ENCODE measurements around the gene RPL10. TPM values are rescaled to one million over a fixed set of nuclear protein-coding genes. Genes with fewer than 3 reads are reported as not detected.

The RPL10 gene
- total and polyA plus RNA-seq, 2 of the 13 experiments (the other 11 are each of a cell fraction or from before 2014, with no cell fraction given): 2,381 to 4,713 TPM

DNA sequence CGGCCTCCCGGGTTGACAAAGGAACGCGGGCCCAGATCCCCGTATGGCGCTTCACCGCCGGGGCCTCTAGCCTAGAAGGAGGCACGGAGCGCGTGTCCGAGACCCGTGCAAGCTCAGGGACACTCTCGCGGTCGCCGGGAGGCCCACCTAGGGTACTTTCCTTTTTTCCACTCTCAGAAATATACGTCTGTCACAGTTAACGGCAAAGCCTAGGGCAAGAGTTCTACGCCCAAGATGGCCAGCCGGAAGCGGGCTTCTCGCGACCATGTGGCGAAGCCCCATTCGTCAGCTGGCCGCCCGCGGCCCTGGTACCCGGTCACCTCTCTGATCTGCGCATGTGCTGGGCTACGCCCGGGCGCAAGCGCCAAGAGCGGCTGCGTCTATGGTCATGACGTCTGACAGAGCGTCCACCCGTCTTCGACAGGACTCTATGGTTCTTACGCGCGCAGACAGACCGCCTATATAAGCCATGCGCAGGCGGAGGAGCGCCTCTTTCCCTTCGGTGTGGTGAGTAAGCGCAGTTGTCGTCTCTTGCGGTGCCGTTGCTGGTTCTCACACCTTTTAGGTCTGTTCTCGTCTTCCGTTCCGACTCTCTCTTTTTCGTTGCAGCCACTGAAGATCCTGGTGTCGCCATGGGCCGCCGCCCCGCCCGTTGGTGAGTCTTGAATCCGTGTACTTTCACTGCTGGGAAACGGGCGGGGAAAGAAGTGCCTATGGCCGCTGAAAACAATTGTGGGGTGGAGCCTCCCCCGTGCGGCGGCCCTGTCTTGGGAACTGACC lies at the start of gene RPL10 (continued):
- TF ChIP-seq, protein P1, sequence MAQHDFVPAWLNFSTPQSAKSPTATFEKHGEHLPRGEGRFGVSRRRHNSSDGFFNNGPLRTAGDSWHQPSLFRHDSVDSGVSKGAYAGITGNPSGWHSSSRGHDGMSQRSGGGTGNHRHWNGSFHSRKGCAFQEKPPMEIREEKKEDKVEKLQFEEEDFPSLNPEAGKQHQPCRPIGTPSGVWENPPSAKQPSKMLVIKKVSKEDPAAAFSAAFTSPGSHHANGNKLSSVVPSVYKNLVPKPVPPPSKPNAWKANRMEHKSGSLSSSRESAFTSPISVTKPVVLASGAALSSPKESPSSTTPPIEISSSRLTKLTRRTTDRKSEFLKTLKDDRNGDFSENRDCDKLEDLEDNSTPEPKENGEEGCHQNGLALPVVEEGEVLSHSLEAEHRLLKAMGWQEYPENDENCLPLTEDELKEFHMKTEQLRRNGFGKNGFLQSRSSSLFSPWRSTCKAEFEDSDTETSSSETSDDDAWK (CRISPR knock-in tag; IDR thresholded peaks at IDR 0.05): no peak
- TF ChIP-seq RAD21 (CRISPR knock-in tag; IDR thresholded peaks at IDR 0.05) (no peak), ZNF350 (CRISPR knock-in tag; IDR thresholded peaks at IDR 0.05; ENCODE audit: borderline replicate concordance, low read depth) (no peak), ZNF629 (CRISPR knock-in tag; conservative IDR thresholded peaks at IDR 0.05) (no peak), TARDBP (CRISPR knock-in tag; IDR thresholded peaks at IDR 0.05) (no peak; the same call in 1 of the 2 replicates), ZSCAN25 (CRISPR knock-in tag; IDR thresholded peaks at IDR 0.05) (no peak), ZKSCAN8 (CRISPR knock-in tag; IDR thresholded peaks at IDR 0.05; ENCODE audit: borderline replicate concordance) (no peak), RBM39 (IDR thresholded peaks at IDR 0.05; ENCODE audit: low read depth, low read length, poor library complexity, severe bottlenecking) (peak; percentile 89), SIX1 (CRISPR knock-in tag; IDR thresholded peaks at IDR 0.05; ENCODE audit: borderline replicate concordance) (no peak)
- TF ChIP-seq, protein P2, sequence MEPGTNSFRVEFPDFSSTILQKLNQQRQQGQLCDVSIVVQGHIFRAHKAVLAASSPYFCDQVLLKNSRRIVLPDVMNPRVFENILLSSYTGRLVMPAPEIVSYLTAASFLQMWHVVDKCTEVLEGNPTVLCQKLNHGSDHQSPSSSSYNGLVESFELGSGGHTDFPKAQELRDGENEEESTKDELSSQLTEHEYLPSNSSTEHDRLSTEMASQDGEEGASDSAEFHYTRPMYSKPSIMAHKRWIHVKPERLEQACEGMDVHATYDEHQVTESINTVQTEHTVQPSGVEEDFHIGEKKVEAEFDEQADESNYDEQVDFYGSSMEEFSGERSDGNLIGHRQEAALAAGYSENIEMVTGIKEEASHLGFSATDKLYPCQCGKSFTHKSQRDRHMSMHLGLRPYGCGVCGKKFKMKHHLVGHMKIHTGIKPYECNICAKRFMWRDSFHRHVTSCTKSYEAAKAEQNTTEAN (CRISPR knock-in tag; conservative IDR thresholded peaks at IDR 0.05): peak; percentile 49; the same call in 1 of the 2 replicates
- TF ChIP-seq, protein P3, sequence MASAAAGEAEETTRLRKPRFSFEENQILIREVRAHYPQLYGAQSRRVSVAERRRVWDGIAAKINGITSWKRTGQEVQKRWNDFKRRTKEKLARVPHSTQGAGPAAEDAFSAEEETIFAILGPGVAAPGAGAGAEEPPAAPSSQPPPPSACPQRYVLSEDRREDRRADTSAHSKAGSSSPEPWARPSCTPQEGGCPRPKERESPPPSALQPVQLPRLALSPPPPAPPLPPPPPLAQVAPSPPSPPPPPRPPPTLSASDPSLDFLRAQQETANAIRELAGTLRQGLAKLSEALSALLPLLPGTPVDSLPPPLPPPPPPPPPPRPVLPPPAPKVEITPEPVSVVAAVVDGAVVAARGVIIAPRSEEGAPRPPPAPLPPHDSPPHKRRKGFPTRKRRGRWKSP (CRISPR knock-in tag; IDR thresholded peaks at IDR 0.05): no peak; the same call in 1 of the 2 replicates
- TF ChIP-seq, protein P4, sequence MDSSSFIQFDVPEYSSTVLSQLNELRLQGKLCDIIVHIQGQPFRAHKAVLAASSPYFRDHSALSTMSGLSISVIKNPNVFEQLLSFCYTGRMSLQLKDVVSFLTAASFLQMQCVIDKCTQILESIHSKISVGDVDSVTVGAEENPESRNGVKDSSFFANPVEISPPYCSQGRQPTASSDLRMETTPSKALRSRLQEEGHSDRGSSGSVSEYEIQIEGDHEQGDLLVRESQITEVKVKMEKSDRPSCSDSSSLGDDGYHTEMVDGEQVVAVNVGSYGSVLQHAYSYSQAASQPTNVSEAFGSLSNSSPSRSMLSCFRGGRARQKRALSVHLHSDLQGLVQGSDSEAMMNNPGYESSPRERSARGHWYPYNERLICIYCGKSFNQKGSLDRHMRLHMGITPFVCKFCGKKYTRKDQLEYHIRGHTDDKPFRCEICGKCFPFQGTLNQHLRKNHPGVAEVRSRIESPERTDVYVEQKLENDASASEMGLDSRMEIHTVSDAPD (CRISPR knock-in tag; IDR thresholded peaks at IDR 0.05): no peak
- TF ChIP-seq, protein P5, sequence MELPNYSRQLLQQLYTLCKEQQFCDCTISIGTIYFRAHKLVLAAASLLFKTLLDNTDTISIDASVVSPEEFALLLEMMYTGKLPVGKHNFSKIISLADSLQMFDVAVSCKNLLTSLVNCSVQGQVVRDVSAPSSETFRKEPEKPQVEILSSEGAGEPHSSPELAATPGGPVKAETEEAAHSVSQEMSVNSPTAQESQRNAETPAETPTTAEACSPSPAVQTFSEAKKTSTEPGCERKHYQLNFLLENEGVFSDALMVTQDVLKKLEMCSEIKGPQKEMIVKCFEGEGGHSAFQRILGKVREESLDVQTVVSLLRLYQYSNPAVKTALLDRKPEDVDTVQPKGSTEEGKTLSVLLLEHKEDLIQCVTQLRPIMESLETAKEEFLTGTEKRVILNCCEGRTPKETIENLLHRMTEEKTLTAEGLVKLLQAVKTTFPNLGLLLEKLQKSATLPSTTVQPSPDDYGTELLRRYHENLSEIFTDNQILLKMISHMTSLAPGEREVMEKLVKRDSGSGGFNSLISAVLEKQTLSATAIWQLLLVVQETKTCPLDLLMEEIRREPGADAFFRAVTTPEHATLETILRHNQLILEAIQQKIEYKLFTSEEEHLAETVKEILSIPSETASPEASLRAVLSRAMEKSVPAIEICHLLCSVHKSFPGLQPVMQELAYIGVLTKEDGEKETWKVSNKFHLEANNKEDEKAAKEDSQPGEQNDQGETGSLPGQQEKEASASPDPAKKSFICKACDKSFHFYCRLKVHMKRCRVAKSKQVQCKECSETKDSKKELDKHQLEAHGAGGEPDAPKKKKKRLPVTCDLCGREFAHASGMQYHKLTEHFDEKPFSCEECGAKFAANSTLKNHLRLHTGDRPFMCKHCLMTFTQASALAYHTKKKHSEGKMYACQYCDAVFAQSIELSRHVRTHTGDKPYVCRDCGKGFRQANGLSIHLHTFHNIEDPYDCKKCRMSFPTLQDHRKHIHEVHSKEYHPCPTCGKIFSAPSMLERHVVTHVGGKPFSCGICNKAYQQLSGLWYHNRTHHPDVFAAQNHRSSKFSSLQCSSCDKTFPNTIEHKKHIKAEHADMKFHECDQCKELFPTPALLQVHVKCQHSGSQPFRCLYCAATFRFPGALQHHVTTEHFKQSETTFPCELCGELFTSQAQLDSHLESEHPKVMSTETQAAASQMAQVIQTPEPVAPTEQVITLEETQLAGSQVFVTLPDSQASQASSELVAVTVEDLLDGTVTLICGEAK (IDR thresholded peaks at IDR 0.05): no peak
- TF ChIP-seq, protein P5 (CRISPR knock-in tag; IDR thresholded peaks at IDR 0.05): no peak; the same call in 1 of the 2 replicates

Data from HepG2 (cell line).